GM12874 (cell line): Measurements from ENCODE around the gene PRKAG2.

Experiments used
- CTCF ChIP-seq: IDR thresholded peaks from 2 replicates; pipeline ENCODE4 v1.5.1; 2011; ENCODE audit warnings: low read depth, mild to moderate bottlenecking, control low read depth, low read length, moderate library complexity; ENCODE audit not compliant: insufficient read depth

The PRKAG2 gene

GRCh38 chr7:151876899-151877777, at the start of gene PRKAG2:
TSS of gene PRKAG2 (minus strand) at chr7:151877115. CDS start at chr7:151876620, 495 bp downstream.
- TF ChIP-seq CTCF = 0 out of 2 replicates have a peak, but pooled peaks have one; percentile 2

- TF ChIP-seq CTCF = no peak
Measured at GRCh38 chr7:151926336-151926712, 49.4 kb upstream of the PRKAG2 start.

- no peak for TF ChIP-seq CTCF
Measured at GRCh38 chr7:151925446-151926335, 48.8 kb upstream of the PRKAG2 start.

GRCh38 chr7:151924508-151924907, 47.6 kb upstream of the PRKAG2 start:
- TF ChIP-seq CTCF = no peak

GRCh38 chr7:151924001-151924400, 47.1 kb upstream of the PRKAG2 start:
- TF ChIP-seq CTCF = no peak

GRCh38 chr7:151923097-151923876, 46.4 kb upstream of the PRKAG2 start:
- no peak for TF ChIP-seq CTCF
